ENCODE results near the gene EFCC1. TPM values are rescaled to one million over a fixed set of nuclear protein-coding genes. Genes with fewer than 3 reads are reported as not detected.

Gene EFCC1
- total RNA-seq, 1 experiment from 2014 or later = not detected

DNA sequence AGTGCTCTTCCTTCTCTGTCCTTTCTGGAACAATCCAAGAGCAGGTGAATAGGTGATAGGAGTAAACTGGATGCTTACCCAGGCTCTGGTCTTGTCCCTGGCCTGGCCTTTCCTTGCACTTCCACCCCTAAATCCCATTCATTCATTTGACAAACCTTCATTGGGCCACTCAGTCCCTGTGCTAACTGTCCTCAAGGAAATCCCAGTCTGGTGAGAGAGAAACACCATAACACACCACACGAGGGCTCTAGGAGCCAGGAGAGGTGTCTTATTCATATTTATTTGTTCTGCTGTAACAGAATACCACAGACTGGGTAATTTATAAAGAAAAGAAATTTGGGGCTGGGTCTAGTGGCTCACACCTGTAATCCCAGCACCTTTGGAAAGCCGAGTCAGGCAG lies 22.8 kb downstream of the EFCC1 start:
- H3K27ac ChIP-seq (ENCODE audit: low read depth, low read length, poor library complexity, severe bottlenecking) = no peak overlapping the region
- POLR2A ChIA-PET (ENCODE audit: low non-redundant PET) = no interaction called here
- H3K9me3 ChIP-seq (ENCODE audit: low read depth, low read length, poor library complexity, severe bottlenecking) = no peaks in the 10 kb centered on the region
- BruUV-seq (replicated peaks) = no TSS peak
- TF ChIP-seq, protein P1, sequence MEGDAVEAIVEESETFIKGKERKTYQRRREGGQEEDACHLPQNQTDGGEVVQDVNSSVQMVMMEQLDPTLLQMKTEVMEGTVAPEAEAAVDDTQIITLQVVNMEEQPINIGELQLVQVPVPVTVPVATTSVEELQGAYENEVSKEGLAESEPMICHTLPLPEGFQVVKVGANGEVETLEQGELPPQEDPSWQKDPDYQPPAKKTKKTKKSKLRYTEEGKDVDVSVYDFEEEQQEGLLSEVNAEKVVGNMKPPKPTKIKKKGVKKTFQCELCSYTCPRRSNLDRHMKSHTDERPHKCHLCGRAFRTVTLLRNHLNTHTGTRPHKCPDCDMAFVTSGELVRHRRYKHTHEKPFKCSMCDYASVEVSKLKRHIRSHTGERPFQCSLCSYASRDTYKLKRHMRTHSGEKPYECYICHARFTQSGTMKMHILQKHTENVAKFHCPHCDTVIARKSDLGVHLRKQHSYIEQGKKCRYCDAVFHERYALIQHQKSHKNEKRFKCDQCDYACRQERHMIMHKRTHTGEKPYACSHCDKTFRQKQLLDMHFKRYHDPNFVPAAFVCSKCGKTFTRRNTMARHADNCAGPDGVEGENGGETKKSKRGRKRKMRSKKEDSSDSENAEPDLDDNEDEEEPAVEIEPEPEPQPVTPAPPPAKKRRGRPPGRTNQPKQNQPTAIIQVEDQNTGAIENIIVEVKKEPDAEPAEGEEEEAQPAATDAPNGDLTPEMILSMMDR (conservative IDR thresholded peaks at IDR 0.05; ENCODE audit: low read depth, low read length) = peak; percentile 47; the same call in 1 of the 2 replicates
- no peak for TF ChIP-seq EZH2 (IDR thresholded peaks at IDR 0.05; ENCODE audit: borderline replicate concordance, low read depth, low read length, poor library complexity, severe bottlenecking)
- no peaks in the 10 kb centered on the region for H3K27me3 ChIP-seq (replicated peaks; ENCODE audit: insufficient read depth, low read depth, low read length, poor library complexity)
- H3K4me1 ChIP-seq (ENCODE audit: insufficient read depth, low read length, poor library complexity, severe bottlenecking) = peaks cover 6% of the 10 kb centered on the region
- no peaks in the 10 kb centered on the region for H3K36me3 ChIP-seq (ENCODE audit: insufficient read depth, low read length, poor library complexity, severe bottlenecking)
- intact Hi-C loops (cut with micrococcal nuclease; ENCODE audit: unreplicated experiment) = no loop called here
- no peak overlapping the region for H3K4me3 ChIP-seq (ENCODE audit: low read depth, low read length, poor library complexity, severe bottlenecking)
- peak; percentile 45 for DNase-seq (ENCODE audit: low spot score)
- CTCF ChIA-PET = no interaction called here

DNA sequence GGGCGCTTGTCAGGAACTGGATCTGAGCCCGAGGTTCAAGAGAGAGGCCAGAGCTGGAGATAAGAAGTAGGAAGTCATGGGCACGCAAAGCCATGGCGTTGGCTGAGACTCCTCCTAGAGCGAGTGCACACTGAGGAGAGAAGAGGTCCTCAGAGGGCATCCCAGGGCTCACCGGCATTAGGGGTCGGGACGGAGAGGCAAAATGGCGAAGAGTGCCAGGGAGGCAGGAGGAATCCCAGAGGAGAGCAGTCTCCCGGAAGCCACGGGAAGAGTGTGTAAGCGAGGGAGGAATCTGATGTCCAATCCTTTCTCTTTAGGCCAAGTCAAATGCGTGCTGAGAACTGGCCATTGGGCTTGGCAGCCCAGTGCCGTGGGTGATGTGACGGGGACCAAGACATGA lies 24.0 kb downstream of the EFCC1 start:
- DNase-seq (ENCODE audit: low spot score) = no peak
- ChIA-PET CTCF (interaction anchor here (0.8 to 1.3 kb wide), 2 partner anchors 55 to 221 kb away, joined by 3 to 4 read pairs; no protein-coding TSS in a partner anchor), POLR2A (ENCODE audit: low non-redundant PET) (interaction anchor here (0.6 kb wide), 1 partner anchor 139 kb away, joined by 5 read pairs; no protein-coding TSS in a partner anchor)
- intact Hi-C loops (cut with micrococcal nuclease; ENCODE audit: unreplicated experiment) = no loop called here
- no peak for TF ChIP-seq EZH2 (IDR thresholded peaks at IDR 0.05; ENCODE audit: borderline replicate concordance, low read depth, low read length, poor library complexity, severe bottlenecking)
- TF ChIP-seq, protein P1 (conservative IDR thresholded peaks at IDR 0.05; ENCODE audit: low read depth, low read length) = no peak
- Histone ChIP-seq H3K27me3 (replicated peaks; ENCODE audit: insufficient read depth, low read depth, low read length, poor library complexity) (no peaks in the 10 kb centered on the region), H3K9me3 (ENCODE audit: low read depth, low read length, poor library complexity, severe bottlenecking) (no peaks in the 10 kb centered on the region), H3K4me3 (ENCODE audit: low read depth, low read length, poor library complexity, severe bottlenecking) (no peak overlapping the region), H3K4me1 (ENCODE audit: insufficient read depth, low read length, poor library complexity, severe bottlenecking) (peaks cover 6% of the 10 kb centered on the region), H3K27ac (ENCODE audit: low read depth, low read length, poor library complexity, severe bottlenecking) (no peak overlapping the region), H3K36me3 (ENCODE audit: insufficient read depth, low read length, poor library complexity, severe bottlenecking) (no peaks in the 10 kb centered on the region)
- BruUV-seq (replicated peaks) = no TSS peak

DNA sequence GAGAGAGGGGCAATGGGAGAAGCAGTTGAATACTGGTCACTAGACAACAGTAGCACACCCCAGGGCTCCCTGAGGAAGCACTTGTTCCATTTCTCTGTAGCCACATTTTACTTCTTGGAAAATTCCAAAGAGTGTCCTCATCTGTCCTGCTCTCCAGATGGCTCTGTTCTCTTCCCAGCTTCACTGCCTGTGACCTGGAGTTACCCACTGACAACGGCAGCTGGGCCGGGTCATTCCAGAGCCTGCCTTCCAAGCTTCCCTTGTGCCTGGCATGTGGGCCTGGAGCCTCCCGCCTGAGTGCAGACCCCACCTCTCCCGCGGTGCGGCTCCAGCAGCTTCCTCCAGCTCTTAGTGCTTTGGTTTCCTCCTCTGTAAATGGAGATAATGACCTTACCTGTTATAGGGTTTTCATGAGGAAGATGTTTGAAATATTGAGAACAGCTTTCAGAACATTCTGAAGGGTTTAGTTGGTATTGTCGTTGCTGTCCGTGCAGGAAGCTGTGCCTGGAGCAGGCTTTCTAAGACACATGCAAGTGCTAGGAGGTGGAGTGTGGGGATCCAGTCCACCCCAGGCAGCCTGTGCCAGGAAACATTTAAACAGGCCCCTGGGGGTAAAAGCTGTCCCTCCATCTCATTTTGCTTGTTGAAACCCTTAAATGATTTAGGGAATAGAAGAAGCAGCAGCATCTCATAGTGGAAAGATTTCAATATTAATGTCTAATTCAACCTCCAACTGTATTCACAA lies 24.8 kb downstream of the EFCC1 start:
- CTCF ChIA-PET = interaction anchor here (0.8 to 1.3 kb wide), 2 partner anchors 56 to 220 kb away, joined by 3 to 4 read pairs; no protein-coding TSS in a partner anchor
- H3K27me3 ChIP-seq (replicated peaks; ENCODE audit: insufficient read depth, low read depth, low read length, poor library complexity) = no peaks in the 10 kb centered on the region
- intact Hi-C loops (cut with micrococcal nuclease; ENCODE audit: unreplicated experiment) = no loop called here
- TF ChIP-seq EZH2 (IDR thresholded peaks at IDR 0.05; ENCODE audit: borderline replicate concordance, low read depth, low read length, poor library complexity, severe bottlenecking) = no peak
- TF ChIP-seq, protein P1 (conservative IDR thresholded peaks at IDR 0.05; ENCODE audit: low read depth, low read length) = no peak
- H3K4me1 ChIP-seq (ENCODE audit: insufficient read depth, low read length, poor library complexity, severe bottlenecking) = peaks cover 6% of the 10 kb centered on the region
- POLR2A ChIA-PET (ENCODE audit: low non-redundant PET) = no interaction called here
- no TSS peak for BruUV-seq (replicated peaks)
- no peaks in the 10 kb centered on the region for H3K9me3 ChIP-seq (ENCODE audit: low read depth, low read length, poor library complexity, severe bottlenecking)
- no peaks in the 10 kb centered on the region for H3K36me3 ChIP-seq (ENCODE audit: insufficient read depth, low read length, poor library complexity, severe bottlenecking)
- H3K27ac ChIP-seq (ENCODE audit: low read depth, low read length, poor library complexity, severe bottlenecking) = no peak overlapping the region
- no peak overlapping the region for H3K4me3 ChIP-seq (ENCODE audit: low read depth, low read length, poor library complexity, severe bottlenecking)
- no peak for DNase-seq (ENCODE audit: low spot score)
